ENCODE results near the gene LTA4H.

- no peak for TF ChIP-seq CTCF (IDR thresholded peaks at IDR 0.05)
- TF ChIP-seq POLR2A (IDR thresholded peaks at IDR 0.05): no peak
These were observed 8.9 kb upstream of the LTA4H start for GRCh38 chr12:96044017-96044942.
